ENCODE measurements around the gene LEKR1. TPM values are rescaled to one million over a fixed set of nuclear protein-coding genes. Genes with fewer than 3 reads are reported as not detected.

LEKR1 gene
- total and polyA plus RNA-seq, 2 donors (not counting 1 experiment from before 2014, with no cell fraction given): 0.94 to 4.7 TPM

DNA sequence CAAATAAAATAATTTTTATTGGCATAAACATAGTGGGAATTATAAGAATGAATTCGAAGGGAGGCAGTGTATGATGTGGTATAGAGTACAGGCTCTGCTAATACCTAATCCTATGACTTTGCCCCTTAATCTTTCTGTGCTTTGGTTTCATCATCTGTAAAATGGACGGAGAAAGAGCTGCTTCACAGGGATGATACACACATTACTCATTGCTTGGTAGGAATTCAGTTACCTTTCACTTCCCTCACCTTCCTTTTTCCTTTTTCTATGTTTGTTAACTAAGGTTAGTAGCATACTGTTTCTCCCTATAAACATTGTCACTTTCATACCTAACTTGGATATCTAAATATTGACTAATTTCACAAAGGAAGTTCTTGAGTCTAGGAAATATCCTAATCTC, 36.2 kb downstream of the LEKR1 start:
- no peak overlapping the region for H3K27ac ChIP-seq (ENCODE audit: low read length in 2 of 2)
- Mint-ChIP-seq H3K4me3 (no peak overlapping the region), H3K27ac (no peak overlapping the region), H3K27me3 (no peaks in the 10 kb centered on the region), H3K4me1 (peaks cover 7% of the 10 kb centered on the region), H3K9me3 (ENCODE audit: insufficient read depth) (no peaks in the 10 kb centered on the region)
- ATAC-seq (ENCODE audit: low read depth): no peak
- no peak for DNase-seq
- H3K36me3 ChIP-seq (replicated peaks in 1 of 2; ENCODE audit: control extremely low read depth in 1 of 2, control insufficient read depth in 1 of 2, extremely low read depth in 1 of 2, insufficient read depth in 2 of 2, low read length in 1 of 2): no peaks in the 10 kb centered on the region
- no peak overlapping the region for H3K9ac ChIP-seq (ENCODE audit: low read length)
- no CpG with 5 or more reads among the region's 2 CpGs for WGBS (ENCODE audit: insufficient coverage)
- ChIA-PET POLR2A (no interaction called here), CTCF (no interaction called here)
- intact Hi-C loops (cut with micrococcal nuclease): loop anchor here (10.0 kb wide), 1 partner anchor 52 kb away; no protein-coding TSS in a partner anchor
- H2AFZ ChIP-seq (ENCODE audit: insufficient read depth, low read depth, low read length, poor library complexity, severe bottlenecking): no peak overlapping the region
- no peaks in the 10 kb centered on the region for H3K79me2 ChIP-seq (ENCODE audit: control insufficient read depth, insufficient read depth, low read length)
- H3K4me2 ChIP-seq (replicated peaks; ENCODE audit: low read depth, low read length, poor library complexity, severe bottlenecking): no peak overlapping the region
- peaks cover 6 to 8% of the 10 kb centered on the region in 2 donors for H3K4me1 ChIP-seq (ENCODE audit: control insufficient read depth in 2 of 2, insufficient read depth in 2 of 2, low read length in 2 of 2)
- H3K27me3 ChIP-seq (replicated peaks in 1 of 4; ENCODE audit: control extremely low read depth in 1 of 4, control insufficient read depth in 3 of 4, insufficient read depth in 4 of 4, low read length in 3 of 4): no peaks in the 10 kb centered on the region
- no peaks in the 10 kb centered on the region for H3K9me3 ChIP-seq (ENCODE audit: control extremely low read depth in 1 of 3, control insufficient read depth in 2 of 3, insufficient read depth in 1 of 3, low read length in 2 of 3)
- no peak for TF ChIP-seq EZH2 (IDR thresholded peaks at IDR 0.05; ENCODE audit: borderline replicate concordance, insufficient read depth, low read depth, low read length, poor library complexity, severe bottlenecking)
- TF ChIP-seq, protein P1, sequence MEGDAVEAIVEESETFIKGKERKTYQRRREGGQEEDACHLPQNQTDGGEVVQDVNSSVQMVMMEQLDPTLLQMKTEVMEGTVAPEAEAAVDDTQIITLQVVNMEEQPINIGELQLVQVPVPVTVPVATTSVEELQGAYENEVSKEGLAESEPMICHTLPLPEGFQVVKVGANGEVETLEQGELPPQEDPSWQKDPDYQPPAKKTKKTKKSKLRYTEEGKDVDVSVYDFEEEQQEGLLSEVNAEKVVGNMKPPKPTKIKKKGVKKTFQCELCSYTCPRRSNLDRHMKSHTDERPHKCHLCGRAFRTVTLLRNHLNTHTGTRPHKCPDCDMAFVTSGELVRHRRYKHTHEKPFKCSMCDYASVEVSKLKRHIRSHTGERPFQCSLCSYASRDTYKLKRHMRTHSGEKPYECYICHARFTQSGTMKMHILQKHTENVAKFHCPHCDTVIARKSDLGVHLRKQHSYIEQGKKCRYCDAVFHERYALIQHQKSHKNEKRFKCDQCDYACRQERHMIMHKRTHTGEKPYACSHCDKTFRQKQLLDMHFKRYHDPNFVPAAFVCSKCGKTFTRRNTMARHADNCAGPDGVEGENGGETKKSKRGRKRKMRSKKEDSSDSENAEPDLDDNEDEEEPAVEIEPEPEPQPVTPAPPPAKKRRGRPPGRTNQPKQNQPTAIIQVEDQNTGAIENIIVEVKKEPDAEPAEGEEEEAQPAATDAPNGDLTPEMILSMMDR (IDR thresholded peaks at IDR 0.05): no peak
- no peaks in the 10 kb centered on the region for H4K20me1 ChIP-seq (ENCODE audit: control insufficient read depth, insufficient read depth, low read length, poor library complexity, severe bottlenecking)
- H3K4me3 ChIP-seq (ENCODE audit: control extremely low read depth in 1 of 5, extremely low read depth in 1 of 5, insufficient read depth in 1 of 5, low read depth in 2 of 5, low read length in 4 of 5): no peak overlapping the region

DNA sequence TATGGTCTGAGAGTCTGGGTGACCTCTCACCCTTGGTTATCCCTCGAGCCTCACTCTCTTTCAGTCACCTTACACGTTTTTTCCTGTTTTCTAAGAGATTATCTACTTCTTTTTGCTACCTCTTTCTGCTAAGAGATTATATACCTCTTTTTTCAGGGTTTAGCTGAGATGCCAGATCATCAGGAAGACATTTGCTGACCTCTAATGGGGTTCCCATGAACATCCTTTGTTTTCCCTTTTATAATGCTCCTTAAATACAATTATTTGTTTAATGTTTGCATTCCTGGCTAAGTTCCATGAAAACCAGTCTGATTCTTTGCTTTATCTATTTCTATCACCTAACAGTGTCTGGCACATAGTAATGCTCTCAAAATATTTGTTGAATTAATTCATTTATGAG, 39.6 kb downstream of the LEKR1 start:
- TF ChIP-seq, protein P1 (IDR thresholded peaks at IDR 0.05): no peak
- no peak for TF ChIP-seq EZH2 (IDR thresholded peaks at IDR 0.05; ENCODE audit: borderline replicate concordance, insufficient read depth, low read depth, low read length, poor library complexity, severe bottlenecking)
- Mint-ChIP-seq H3K9me3 (ENCODE audit: insufficient read depth) (no peaks in the 10 kb centered on the region), H3K4me1 (no peaks in the 10 kb centered on the region), H3K27me3 (no peaks in the 10 kb centered on the region), H3K4me3 (no peak overlapping the region), H3K27ac (no peak overlapping the region)
- intact Hi-C loops (cut with micrococcal nuclease): loop anchor here (10.0 kb wide), 1 partner anchor 49 kb away; no protein-coding TSS in a partner anchor
- POLR2A ChIA-PET: no interaction called here
- Histone ChIP-seq H3K79me2 (ENCODE audit: control insufficient read depth, insufficient read depth, low read length) (no peaks in the 10 kb centered on the region), H2AFZ (ENCODE audit: insufficient read depth, low read depth, low read length, poor library complexity, severe bottlenecking) (no peak overlapping the region), H3K36me3 (replicated peaks in 1 of 2; ENCODE audit: control extremely low read depth in 1 of 2, control insufficient read depth in 1 of 2, extremely low read depth in 1 of 2, insufficient read depth in 2 of 2, low read length in 1 of 2) (no peaks in the 10 kb centered on the region), H3K9me3 (ENCODE audit: control extremely low read depth in 1 of 3, control insufficient read depth in 2 of 3, insufficient read depth in 1 of 3, low read length in 2 of 3) (no peaks in the 10 kb centered on the region), H3K27me3 (replicated peaks in 1 of 4; ENCODE audit: control extremely low read depth in 1 of 4, control insufficient read depth in 3 of 4, insufficient read depth in 4 of 4, low read length in 3 of 4) (no peaks in the 10 kb centered on the region), H3K4me2 (replicated peaks; ENCODE audit: low read depth, low read length, poor library complexity, severe bottlenecking) (no peak overlapping the region), H3K9ac (ENCODE audit: low read length) (no peak overlapping the region), H3K27ac (ENCODE audit: low read length in 2 of 2) (no peak overlapping the region), H3K4me3 (ENCODE audit: control extremely low read depth in 1 of 5, extremely low read depth in 1 of 5, insufficient read depth in 1 of 5, low read depth in 2 of 5, low read length in 4 of 5) (no peak overlapping the region), H4K20me1 (ENCODE audit: control insufficient read depth, insufficient read depth, low read length, poor library complexity, severe bottlenecking) (no peaks in the 10 kb centered on the region), H3K4me1 (ENCODE audit: control insufficient read depth in 2 of 2, insufficient read depth in 2 of 2, low read length in 2 of 2) (no peaks in the 10 kb centered on the region)
- DNase-seq (no peak), ATAC-seq (ENCODE audit: low read depth) (no peak)
- CTCF ChIA-PET: no interaction called here
- no CpG with 5 or more reads among the region's 2 CpGs for WGBS (ENCODE audit: insufficient coverage)
